HG03354 (cell line): ENCODE results near the gene GATA2.

ENCODE experiments used
- ATAC-seq: cut with Tn5 transposase; IDR thresholded peaks from one replicate; pipeline ENCODE4 v1.9.1; 2021; ENCODE audit warnings: mild to moderate bottlenecking; ENCODE audit not compliant: unreplicated experiment, poor library complexity, severe bottlenecking

The GATA2 gene

GRCh38 chr3:128492671-128493569, at the start of gene GATA2:
Gene GATA2, minus strand, starts transcription at chr3:128493201. Its CDS starts 6,170 bp downstream, at chr3:128487031.
- no peak for ATAC-seq

- ATAC-seq, result no peak
Observed at GRCh38 chr3:128541246-128541645, 48.2 kb upstream of the GATA2 start.

GRCh38 chr3:128539376-128539775, 46.4 kb upstream of the GATA2 start:
- no peak for ATAC-seq

- ATAC-seq, result no peak
Observed at GRCh38 chr3:128537091-128537703, 44.2 kb upstream of the GATA2 start.

- no peak for ATAC-seq
Observed at GRCh38 chr3:128532012-128532983, 39.3 kb upstream of the GATA2 start.

- no peak for ATAC-seq
Observed at GRCh38 chr3:128524374-128525299, 31.6 kb upstream of the GATA2 start.

GRCh38 chr3:128523591-128523990, 30.6 kb upstream of the GATA2 start:
- no peak for ATAC-seq

GRCh38 chr3:128521715-128522114, 28.7 kb upstream of the GATA2 start:
- ATAC-seq, result no peak

GRCh38 chr3:128518587-128519490, 25.8 kb upstream of the GATA2 start:
- no peak for ATAC-seq

- no peak for ATAC-seq
Observed at GRCh38 chr3:128517648-128518047, 24.6 kb upstream of the GATA2 start.

- ATAC-seq, result no peak
Observed at GRCh38 chr3:128515967-128516366, 23.0 kb upstream of the GATA2 start.

GRCh38 chr3:128508852-128509251, 15.9 kb upstream of the GATA2 start:
- no peak for ATAC-seq

- no peak for ATAC-seq
Observed at GRCh38 chr3:128506754-128507153, 13.8 kb upstream of the GATA2 start.

- ATAC-seq, result no peak
Observed at GRCh38 chr3:128505771-128506170, 12.8 kb upstream of the GATA2 start.

- no peak for ATAC-seq
Observed at GRCh38 chr3:128504963-128505730, 12.1 kb upstream of the GATA2 start.

- no peak for ATAC-seq
Observed at GRCh38 chr3:128504533-128504915, 11.5 kb upstream of the GATA2 start.

- ATAC-seq, result no peak
Observed at GRCh38 chr3:128503751-128504532, 10.9 kb upstream of the GATA2 start.
